Mesenchymal stem cell (in vitro differentiated cells and primary cell): ENCODE data around the gene TENM3.
A peak's percentile ranks its signal among the peaks of the same experiment; 100 is the strongest.

Experiments
- DNase-seq: peaks from one replicate; pipeline ENCODE4 v3.0.0-alpha.2; 2013
- H2AFZ ChIP-seq: one replicate; pipeline ENCODE4 v1.6.1; 2013; ENCODE audit warnings: low read depth, mild to moderate bottlenecking, control low read depth, inconsistent platforms, low read length, moderate library complexity
- H2AK5ac ChIP-seq: 2 replicates; pipeline ENCODE4 v1.6.1; 2013; ENCODE audit warnings: low read length, moderate library complexity, mild to moderate bottlenecking, inconsistent platforms; ENCODE audit not compliant: severe bottlenecking
- H2BK120ac ChIP-seq: one replicate; pipeline ENCODE4 v1.6.1; 2013; ENCODE audit warnings: low read depth, mild to moderate bottlenecking, inconsistent platforms, low read length, moderate library complexity
- H2BK12ac ChIP-seq, 2 experiments: one replicate each; pipeline ENCODE4 v1.6.1; 2013; ENCODE audit warnings: inconsistent platforms in 2 of 2, low read length in 2 of 2, mild to moderate bottlenecking in 2 of 2, moderate library complexity in 2 of 2, control low read depth in 1 of 2
- H2BK15ac ChIP-seq: one replicate; pipeline ENCODE4 v1.6.1; 2013; ENCODE audit warnings: mild to moderate bottlenecking, low read depth, inconsistent platforms; ENCODE audit not compliant: poor library complexity, severe bottlenecking
- H2BK5ac ChIP-seq: 2 replicates; pipeline ENCODE4 v1.6.1; 2013; ENCODE audit warnings: low read depth, mild to moderate bottlenecking, low read length, control low read depth, inconsistent platforms; ENCODE audit not compliant: poor library complexity, severe bottlenecking
- H3K14ac ChIP-seq, 2 experiments: one replicate each; pipeline ENCODE4 v1.6.1; 2013; ENCODE audit warnings: inconsistent platforms in 2 of 2, low read length in 2 of 2, control low read depth in 1 of 2, mild to moderate bottlenecking in 1 of 2, moderate library complexity in 1 of 2
- H3K18ac ChIP-seq, 2 experiments: one replicate each; pipeline ENCODE4 v1.6.1; 2013; ENCODE audit warnings: inconsistent platforms in 2 of 2, low read length in 2 of 2, control low read depth in 1 of 2, low read depth in 1 of 2, mild to moderate bottlenecking in 1 of 2
- H3K23ac ChIP-seq, 2 experiments: one replicate each; pipeline ENCODE4 v1.6.1; 2013; ENCODE audit warnings: inconsistent platforms in 2 of 2, low read length in 2 of 2, mild to moderate bottlenecking in 2 of 2, moderate library complexity in 2 of 2, control low read depth in 1 of 2
- H3K27ac ChIP-seq: 2 replicates; pipeline ENCODE4 v1.5.1; 2013; ENCODE audit warnings: mild to moderate bottlenecking, moderate library complexity, low read length, control low read depth, inconsistent platforms; ENCODE audit not compliant: poor library complexity, severe bottlenecking
- H3K27me3 ChIP-seq, 2 experiments: 2 replicates each; pipeline versions ENCODE4 v1.6.1 to v1.7.0; 2013; ENCODE audit warnings: low read length in 2 of 2, mild to moderate bottlenecking in 2 of 2, moderate library complexity in 2 of 2, control low read depth in 1 of 2, inconsistent platforms in 1 of 2; ENCODE audit not compliant: control insufficient read depth in 1 of 2, insufficient read depth in 1 of 2
- H3K36me3 ChIP-seq, 2 experiments: 2 replicates each; pipeline versions ENCODE4 v1.6.1 to v1.7.0; 2013; ENCODE audit warnings: low read length in 2 of 2, control low read depth in 1 of 2, inconsistent platforms in 1 of 2, low read depth in 1 of 2, mild to moderate bottlenecking in 1 of 2; ENCODE audit not compliant: insufficient read depth in 2 of 2, control insufficient read depth in 1 of 2
- H3K4ac ChIP-seq, 2 experiments: one replicate each; pipeline ENCODE4 v1.6.1; 2013; ENCODE audit warnings: inconsistent platforms in 2 of 2, low read length in 2 of 2, mild to moderate bottlenecking in 2 of 2, moderate library complexity in 2 of 2, control low read depth in 1 of 2, low read depth in 1 of 2
- H3K4me1 ChIP-seq: 2 replicates; pipeline ENCODE4 v1.6.1; 2013; ENCODE audit warnings: low read depth, low read length, control low read depth; ENCODE audit not compliant: control insufficient read depth, insufficient read depth
- H3K4me2 ChIP-seq: 2 replicates; pipeline ENCODE4 v1.6.1; 2013; ENCODE audit warnings: low read length, mild to moderate bottlenecking, inconsistent platforms; ENCODE audit not compliant: poor library complexity, severe bottlenecking
- H3K4me3 ChIP-seq, 2 experiments: 2 replicates each; pipeline versions ENCODE4 v1.5.1 to v1.7.0; 2013; ENCODE audit warnings: low read length in 2 of 2, mild to moderate bottlenecking in 2 of 2, control low read depth in 1 of 2, low read depth in 1 of 2; ENCODE audit not compliant: insufficient read depth in 1 of 2
- H3K79me1 ChIP-seq: replicated peaks from 2 replicates; pipeline ENCODE4 v1.6.1; 2013; ENCODE audit warnings: mild to moderate bottlenecking, control low read depth, low read length, inconsistent platforms; ENCODE audit not compliant: poor library complexity, severe bottlenecking
- H3K9ac ChIP-seq: 2 replicates; pipeline ENCODE4 v1.7.0; 2013; ENCODE audit warnings: mild to moderate bottlenecking, low read length, moderate library complexity
- H3K9me3 ChIP-seq: 2 replicates; pipeline ENCODE4 v1.7.0; 2013; ENCODE audit warnings: mild to moderate bottlenecking, low read length; ENCODE audit not compliant: control insufficient read depth
- H4K8ac ChIP-seq: one replicate; pipeline ENCODE4 v1.6.1; 2013; ENCODE audit warnings: inconsistent platforms, mild to moderate bottlenecking, low read length, moderate library complexity
- H4K91ac ChIP-seq: one replicate; pipeline ENCODE4 v1.6.1; 2013; ENCODE audit warnings: mild to moderate bottlenecking, low read length, inconsistent platforms
- WGBS: methylation state at CpG from one replicate; pipeline ENCODE4 v1.1.7; 2013; ENCODE audit warnings: mixed read lengths; 5-methylcytosine and 5-hydroxymethylcytosine counted together

TENM3 gene

DNA sequence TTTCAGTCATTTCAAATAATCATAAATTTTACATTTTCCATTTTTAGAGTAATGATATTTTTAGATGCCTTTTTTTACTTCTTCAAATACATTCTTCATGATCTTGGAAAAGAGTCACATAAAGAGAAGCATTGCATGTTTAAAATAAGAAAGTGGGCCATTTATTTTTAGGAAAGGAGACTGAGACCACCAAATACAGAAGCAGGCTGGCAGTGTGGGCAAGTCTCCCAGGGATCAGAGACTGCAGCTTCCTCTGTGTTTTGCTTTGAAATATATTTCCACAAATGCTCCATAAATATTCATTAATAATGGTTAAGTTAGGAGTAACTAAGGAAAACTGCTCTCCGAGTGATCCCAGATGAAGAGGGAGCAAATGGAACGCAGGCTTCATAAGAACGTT, 397.3 kb downstream of the TENM3 start:
- WGBS, result 98% methylated on average over 3 of the region's 3 CpGs
- H3K9ac ChIP-seq, result no peak overlapping the region

DNA sequence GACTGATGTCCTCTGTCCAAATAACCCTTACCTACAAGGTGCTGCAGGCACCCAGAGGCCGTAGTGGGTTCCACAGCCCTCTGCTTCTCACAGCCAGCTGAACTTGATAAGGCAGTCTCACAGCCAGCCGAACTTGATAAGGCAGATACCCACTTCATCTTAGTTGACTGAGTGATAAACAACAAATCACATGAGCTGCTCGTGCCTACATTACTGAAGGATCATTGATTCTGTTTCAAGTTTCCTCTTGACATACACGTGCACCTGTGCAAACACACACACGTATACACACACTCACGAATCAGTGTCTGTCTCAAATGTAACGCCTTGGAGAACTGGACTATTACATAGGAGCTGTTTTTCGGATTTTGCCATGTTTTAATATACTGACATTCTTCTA, 397.7 kb downstream of the TENM3 start:
- no peaks in the 10 kb centered on the region for H3K27me3 ChIP-seq
- no peak overlapping the region for H4K91ac ChIP-seq
- no peak overlapping the region for H3K4me3 ChIP-seq
- peaks cover 3% of the 10 kb centered on the region for H3K4me1 ChIP-seq
- H2BK12ac ChIP-seq, result no peak overlapping the region
- H3K4me2 ChIP-seq, result no peak overlapping the region
- 89% methylated on average over 6 of the region's 8 CpGs for WGBS
- no peak overlapping the region for H2AFZ ChIP-seq
- no peak overlapping the region for H2AK5ac ChIP-seq
- H3K79me1 ChIP-seq, result peaks cover 5% of the 10 kb centered on the region
- H3K27ac ChIP-seq, result no peak overlapping the region
- H2BK5ac ChIP-seq, result no peak overlapping the region
- H3K14ac ChIP-seq, result no peak overlapping the region
- H3K9me3 ChIP-seq, result peaks cover 8% of the 10 kb centered on the region
- H3K36me3 ChIP-seq, result no peaks in the 10 kb centered on the region
- no peak for DNase-seq
- no peak overlapping the region for H3K23ac ChIP-seq
- no peak overlapping the region for H3K18ac ChIP-seq
- H3K9ac ChIP-seq, result no peak overlapping the region
- H3K4ac ChIP-seq, result no peak overlapping the region
- H2BK15ac ChIP-seq, result no peak overlapping the region
- H2BK120ac ChIP-seq, result no peak overlapping the region
- no peak overlapping the region for H4K8ac ChIP-seq

More for the DNA sequence above, 397.3 kb downstream of the TENM3 start:
- Histone ChIP-seq H2BK5ac (no peak overlapping the region), H2AFZ (no peak overlapping the region), H3K14ac (no peak overlapping the region), H3K4me1 (peaks cover 3% of the 10 kb centered on the region), H4K91ac (no peak overlapping the region), H2BK15ac (no peak overlapping the region), H3K4ac (no peak overlapping the region), H3K27ac (no peak overlapping the region), H3K79me1 (peaks cover 3% of the 10 kb centered on the region), H4K8ac (no peak overlapping the region), H3K36me3 (no peaks in the 10 kb centered on the region), H2AK5ac (no peak overlapping the region), H2BK120ac (no peak overlapping the region), H3K9me3 (peaks cover 5% of the 10 kb centered on the region), H3K23ac (no peak overlapping the region), H2BK12ac (no peak overlapping the region), H3K4me2 (no peak overlapping the region), H3K18ac (no peak overlapping the region), H3K27me3 (no peaks in the 10 kb centered on the region), H3K4me3 (no peak overlapping the region)
- no peak for DNase-seq

- H4K8ac ChIP-seq, result no peak overlapping the region
- H3K4me3 ChIP-seq, result peak overlapping the region in 1 of 2 experiments; percentile 7
- H3K9me3 ChIP-seq, result peaks cover 8% of the 10 kb centered on the region
- peaks cover 6% of the 10 kb centered on the region for H3K79me1 ChIP-seq
- H2AFZ ChIP-seq, result no peak overlapping the region
- H3K4me2 ChIP-seq, result no peak overlapping the region
- H3K4ac ChIP-seq, result no peak overlapping the region
- no peak overlapping the region for H3K14ac ChIP-seq
- no peak overlapping the region for H3K27ac ChIP-seq
- H3K9ac ChIP-seq, result peak overlapping the region; percentile 37
- H2AK5ac ChIP-seq, result no peak overlapping the region
- no peaks in the 10 kb centered on the region for H3K27me3 ChIP-seq
- no peak overlapping the region for H2BK12ac ChIP-seq
- H3K23ac ChIP-seq, result no peak overlapping the region
- H2BK120ac ChIP-seq, result no peak overlapping the region
- H2BK15ac ChIP-seq, result no peak overlapping the region
- DNase-seq, result peak; percentile 29
- 7% methylated on average over 1 of the region's 2 CpGs for WGBS
- H3K36me3 ChIP-seq, result no peaks in the 10 kb centered on the region
- no peak overlapping the region for H3K18ac ChIP-seq
- H2BK5ac ChIP-seq, result no peak overlapping the region
- peaks cover 3% of the 10 kb centered on the region for H3K4me1 ChIP-seq
- H4K91ac ChIP-seq, result no peak overlapping the region
These were observed 399.6 kb downstream of the TENM3 start for GRCh38 chr4:182642831-182643230.

GRCh38 chr4:182643801-182644682, 400.8 kb downstream of the TENM3 start:
- Histone ChIP-seq H2AK5ac (peak overlapping the region; percentile 69), H3K36me3 (no peaks in the 10 kb centered on the region), H3K4me1 (peaks cover 3% of the 10 kb centered on the region), H3K27me3 (no peaks in the 10 kb centered on the region), H2BK12ac (peak overlapping the region; percentile 28 to 78), H3K4ac (no peak overlapping the region), H3K18ac (peak overlapping the region in 1 of 2 experiments; percentile 24), H3K4me2 (peak overlapping the region; percentile 62), H2BK5ac (peak overlapping the region; percentile 24), H3K4me3 (no peak overlapping the region), H2AFZ (peak overlapping the region; percentile 71), H3K27ac (peak overlapping the region; percentile 97), H4K91ac (no peak overlapping the region), H2BK15ac (no peak overlapping the region), H3K79me1 (peaks cover 4% of the 10 kb centered on the region), H4K8ac (peak overlapping the region; percentile 71), H2BK120ac (no peak overlapping the region), H3K14ac (peak overlapping the region in 1 of 2 experiments; percentile 91), H3K9ac (peak overlapping the region; percentile 37), H3K9me3 (peaks cover 8% of the 10 kb centered on the region), H3K23ac (no peak overlapping the region)
- WGBS, result 63% methylated on average over 5 of the region's 7 CpGs
- DNase-seq, result peak; percentile 48
